Astrocyte of the spinal cord (primary cell): ENCODE data around the gene MYZAP.

Experiments
- DNase-seq: peaks from one replicate; pipeline ENCODE4 v3.0.0; 2011; ENCODE audit warnings: low read depth, low spot score
- H3K4me3 ChIP-seq: 2 replicates; pipeline ENCODE4 v1.5.1; 2011; ENCODE audit warnings: low read depth, mild to moderate bottlenecking, low read length, moderate library complexity
- CTCF ChIP-seq: IDR thresholded peaks from 2 replicates; pipeline ENCODE4 v1.5.1; 2012; ENCODE audit warnings: low read depth, mild to moderate bottlenecking, low read length, inconsistent platforms
- in situ Hi-C: cut with HindIII; loops from 2 replicates; pipeline ENCODE4 v1.10.0; 2017; ENCODE audit warnings: low sequenced_read_pairs

Gene MYZAP

GRCh38 chr15:57586661-57587424 lies 4.9 kb upstream of the MYZAP start:
- no peak for DNase-seq
- in situ Hi-C loops, result no loop called here
- no peak overlapping the region for H3K4me3 ChIP-seq
- TF ChIP-seq CTCF, result no peak

- TF ChIP-seq CTCF, result no peak
- in situ Hi-C loops, result no loop called here
- no peak overlapping the region for H3K4me3 ChIP-seq
- no peak for DNase-seq
Observed at GRCh38 chr15:57589281-57589680, 2.4 kb upstream of the MYZAP start.

- no peak for TF ChIP-seq CTCF
- in situ Hi-C loops, result no loop called here
- DNase-seq, result no peak
- no peak overlapping the region for H3K4me3 ChIP-seq
Observed at GRCh38 chr15:57589754-57590153, 1.9 kb upstream of the MYZAP start.

DNA sequence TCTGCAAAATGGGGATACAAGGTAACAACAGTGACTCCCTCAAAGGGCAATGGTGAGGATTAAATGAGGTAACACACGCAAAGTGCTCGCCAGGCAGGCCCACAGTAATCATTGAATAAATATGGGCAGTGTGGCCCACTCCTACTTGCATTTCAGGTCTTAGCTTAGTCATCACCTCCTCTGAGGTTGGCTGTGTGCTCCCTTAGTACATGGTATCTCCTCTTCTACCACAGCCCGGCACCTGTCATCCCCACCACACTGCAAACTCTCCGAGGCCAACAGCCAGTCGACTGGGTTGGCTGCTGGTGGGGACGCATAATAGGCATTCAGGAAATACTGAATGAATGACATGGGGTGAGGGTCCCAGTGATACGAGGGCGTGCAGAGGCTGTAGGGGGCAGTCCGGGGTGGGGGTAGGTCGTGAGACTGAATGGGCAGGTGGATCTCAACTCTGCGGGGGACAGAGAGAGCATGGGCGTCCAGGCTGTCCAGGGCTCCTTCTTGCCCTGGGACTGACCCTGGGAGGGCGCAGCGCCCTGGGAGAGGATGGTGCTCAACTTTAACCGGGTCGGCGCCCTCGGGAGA lies 375 bp upstream of the MYZAP start:
- no peak for DNase-seq
- H3K4me3 ChIP-seq, result peak overlapping the region; percentile 38
- no peak for TF ChIP-seq CTCF
- in situ Hi-C loops, result no loop called here

DNA sequence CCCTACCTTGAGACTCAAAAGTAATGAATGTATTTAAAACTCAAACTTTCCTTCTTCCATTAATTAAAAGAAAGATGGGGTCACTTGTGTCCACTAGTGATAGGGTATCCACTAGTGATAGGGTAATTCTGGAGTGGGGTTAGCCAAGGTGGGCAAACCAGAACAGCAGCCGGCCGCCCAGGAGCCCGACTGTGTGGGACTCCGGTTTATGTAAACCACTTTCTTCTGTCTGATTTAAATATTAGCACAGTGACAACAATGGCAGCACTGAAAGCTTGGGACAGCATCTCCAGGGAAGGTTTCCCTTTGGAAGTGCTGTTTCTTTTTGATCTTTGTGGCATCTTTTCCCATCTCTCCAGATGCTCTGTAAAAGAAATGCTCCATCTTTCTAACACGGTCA lies 722 bp downstream of the MYZAP start:
- in situ Hi-C loops, result no loop called here
- H3K4me3 ChIP-seq, result no peak overlapping the region
- no peak for TF ChIP-seq CTCF
- no peak for DNase-seq

DNA sequence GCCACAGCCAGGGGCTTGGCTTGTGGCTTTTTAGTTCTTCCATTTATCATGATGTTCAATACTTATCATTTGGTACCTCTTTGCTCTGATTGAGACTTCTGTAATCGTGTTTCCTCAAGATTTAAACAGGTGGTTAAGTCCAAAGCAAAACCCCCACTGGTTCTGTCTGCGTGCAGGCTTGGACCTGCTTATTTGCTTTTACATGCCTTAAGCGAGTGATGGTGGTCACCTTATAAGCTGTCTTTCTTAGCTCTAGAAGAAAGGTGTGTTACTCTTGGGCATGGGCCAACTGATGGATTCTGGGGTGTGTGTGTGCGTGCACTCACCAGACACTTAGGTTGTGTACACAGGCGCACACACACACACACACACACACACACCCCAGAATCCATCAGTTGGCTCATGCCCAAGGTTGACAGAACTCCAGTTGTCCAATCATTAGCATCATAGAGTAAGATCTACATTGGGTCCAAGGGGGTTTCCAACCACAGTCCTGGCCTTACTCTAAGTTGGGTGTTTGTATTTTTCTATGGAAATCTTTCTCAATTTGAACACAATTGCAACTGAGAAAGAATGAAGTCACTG lies 1.2 kb downstream of the MYZAP start:
- in situ Hi-C loops, result no loop called here
- DNase-seq, result no peak
- no peak overlapping the region for H3K4me3 ChIP-seq
- TF ChIP-seq CTCF, result no peak
